Mesothelial cell of epicardium (in vitro differentiated cells): Measurements from ENCODE around the gene PCDHA12. TPM values are rescaled to one million over a fixed set of nuclear protein-coding genes. Genes with fewer than 3 reads are reported as not detected.
A peak's percentile ranks its signal among the peaks of the same experiment; 100 is the strongest.

ENCODE experiments used
- DNase-seq, 2 experiments: peaks; one replicate each; pipeline ENCODE4 v3.0.0; 2021; ENCODE audit warnings: low spot score in 2 of 2; ENCODE audit not compliant: unreplicated experiment in 2 of 2
- H3K27ac Mint-ChIP-seq: 2 replicates; pipeline ENCODE4 v1.8.0; 2021; ENCODE audit warnings: mixed read lengths
- H3K27me3 Mint-ChIP-seq: 2 replicates; pipeline ENCODE4 v1.8.0; 2021; ENCODE audit warnings: low read depth, mixed read lengths
- H3K36me3 Mint-ChIP-seq: 2 replicates; pipeline ENCODE4 v1.8.0; 2021; ENCODE audit warnings: mixed read lengths
- H3K4me1 Mint-ChIP-seq: 2 replicates; pipeline ENCODE4 v1.8.0; 2021; ENCODE audit warnings: mixed read lengths
- H3K4me3 Mint-ChIP-seq: 2 replicates; pipeline ENCODE4 v1.8.0; 2021; ENCODE audit warnings: mild to moderate bottlenecking, moderate library complexity, mixed read lengths
- H3K9me3 Mint-ChIP-seq: 2 replicates; pipeline ENCODE4 v1.8.0; 2021; ENCODE audit warnings: mixed read lengths
- total RNA-seq: library from RNA; stranded (reverse); gene quantifications from 3 replicates; pipeline ENCODE4 v1.2.1, GENCODE V29; 2021
- TF ChIP-seq, protein P1 (sequence below): fragments of 200-600 bp; sonication (generic); IDR thresholded peaks from one replicate; pipeline ENCODE4 v1.5.0; 2021; ENCODE audit warnings: antibody characterized with exemption; ENCODE audit not compliant: unreplicated experiment

PCDHA12 gene
- total RNA-seq, 1 donor from 2014 or later = 22.5 TPM

DNA sequence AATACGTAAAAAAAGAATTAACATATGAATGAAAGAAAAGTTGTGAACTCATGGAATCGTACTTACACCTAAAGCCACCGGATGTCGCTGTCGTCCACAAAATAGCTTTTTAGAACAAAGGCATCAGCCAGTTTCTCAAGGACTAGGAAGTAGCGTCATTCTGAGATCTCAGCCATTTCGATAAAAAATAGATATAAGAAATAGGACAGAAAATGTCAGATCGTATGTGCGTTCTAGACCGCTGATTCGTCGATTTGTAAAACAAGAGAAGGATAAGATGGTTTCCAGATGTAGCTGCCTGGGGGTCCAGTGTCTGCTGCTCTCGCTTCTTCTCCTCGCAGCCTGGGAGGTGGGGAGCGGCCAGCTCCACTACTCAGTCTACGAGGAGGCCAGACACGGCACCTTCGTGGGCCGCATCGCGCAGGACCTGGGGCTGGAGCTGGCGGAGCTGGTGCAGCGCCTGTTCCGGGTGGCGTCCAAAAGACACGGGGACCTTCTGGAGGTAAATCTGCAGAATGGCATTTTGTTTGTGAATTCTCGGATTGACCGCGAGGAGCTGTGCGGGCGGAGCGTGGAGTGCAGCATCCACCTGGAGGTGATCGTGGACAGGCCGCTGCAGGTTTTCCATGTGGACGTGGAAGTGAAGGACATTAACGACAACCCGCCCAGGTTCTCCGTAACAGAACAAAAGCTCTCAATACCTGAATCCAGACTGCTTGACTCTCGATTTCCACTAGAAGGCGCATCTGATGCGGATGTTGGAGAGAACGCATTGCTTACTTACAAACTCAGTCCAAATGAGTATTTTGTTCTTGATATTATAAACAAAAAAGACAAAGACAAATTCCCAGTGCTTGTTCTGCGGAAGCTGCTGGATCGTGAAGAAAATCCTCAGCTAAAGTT, 19.1 kb upstream of the PCDHA12 start, which contains the start of gene PCDHA10:
Gene PCDHA10 (plus strand): TSS at position 126 of the 903 bp plus-strand sequence. CDS start 152 bp downstream, at position 278.
- H3K4me3 Mint-ChIP-seq = peak within 1 kb of the TSS; percentile 77
- peak within 1 kb of the TSS; percentile 93 for H3K27ac Mint-ChIP-seq
- peaks cover 56% of the 10 kb centered on the region for H3K36me3 Mint-ChIP-seq
- peaks cover 9% of the 10 kb centered on the region for H3K4me1 Mint-ChIP-seq
- TF ChIP-seq, protein P1, sequence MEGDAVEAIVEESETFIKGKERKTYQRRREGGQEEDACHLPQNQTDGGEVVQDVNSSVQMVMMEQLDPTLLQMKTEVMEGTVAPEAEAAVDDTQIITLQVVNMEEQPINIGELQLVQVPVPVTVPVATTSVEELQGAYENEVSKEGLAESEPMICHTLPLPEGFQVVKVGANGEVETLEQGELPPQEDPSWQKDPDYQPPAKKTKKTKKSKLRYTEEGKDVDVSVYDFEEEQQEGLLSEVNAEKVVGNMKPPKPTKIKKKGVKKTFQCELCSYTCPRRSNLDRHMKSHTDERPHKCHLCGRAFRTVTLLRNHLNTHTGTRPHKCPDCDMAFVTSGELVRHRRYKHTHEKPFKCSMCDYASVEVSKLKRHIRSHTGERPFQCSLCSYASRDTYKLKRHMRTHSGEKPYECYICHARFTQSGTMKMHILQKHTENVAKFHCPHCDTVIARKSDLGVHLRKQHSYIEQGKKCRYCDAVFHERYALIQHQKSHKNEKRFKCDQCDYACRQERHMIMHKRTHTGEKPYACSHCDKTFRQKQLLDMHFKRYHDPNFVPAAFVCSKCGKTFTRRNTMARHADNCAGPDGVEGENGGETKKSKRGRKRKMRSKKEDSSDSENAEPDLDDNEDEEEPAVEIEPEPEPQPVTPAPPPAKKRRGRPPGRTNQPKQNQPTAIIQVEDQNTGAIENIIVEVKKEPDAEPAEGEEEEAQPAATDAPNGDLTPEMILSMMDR = peak; percentile 25
- H3K27me3 Mint-ChIP-seq = no peaks in the 10 kb centered on the region
- no peak for DNase-seq
- peaks cover 34% of the 10 kb centered on the region for H3K9me3 Mint-ChIP-seq

DNA sequence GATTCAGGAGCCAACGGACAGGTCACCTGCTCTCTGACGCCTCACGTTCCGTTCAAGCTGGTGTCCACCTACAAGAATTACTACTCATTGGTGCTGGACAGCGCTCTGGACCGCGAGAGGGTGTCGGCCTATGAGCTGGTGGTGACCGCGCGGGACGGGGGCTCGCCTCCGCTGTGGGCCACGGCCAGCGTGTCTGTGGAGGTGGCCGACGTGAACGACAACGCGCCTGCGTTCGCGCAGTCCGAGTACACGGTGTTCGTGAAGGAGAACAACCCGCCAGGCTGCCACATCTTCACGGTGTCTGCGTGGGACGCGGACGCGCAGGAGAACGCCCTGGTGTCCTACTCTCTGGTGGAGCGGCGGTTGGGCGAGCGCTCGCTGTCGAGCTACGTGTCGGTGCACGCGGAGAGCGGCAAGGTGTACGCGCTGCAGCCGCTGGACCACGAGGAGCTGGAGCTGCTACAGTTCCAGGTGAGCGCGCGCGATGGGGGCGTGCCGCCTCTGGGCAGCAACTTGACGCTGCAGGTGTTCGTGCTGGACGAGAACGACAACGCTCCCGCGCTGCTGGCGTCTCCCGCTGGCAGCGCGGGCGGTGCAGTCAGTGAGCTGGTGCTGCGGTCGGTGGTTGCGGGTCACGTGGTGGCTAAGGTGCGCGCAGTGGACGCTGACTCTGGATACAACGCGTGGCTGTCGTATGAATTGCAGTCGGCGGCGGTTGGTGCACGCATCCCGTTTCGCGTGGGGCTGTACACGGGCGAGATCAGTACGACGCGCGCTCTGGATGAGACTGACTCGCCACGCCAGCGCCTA, 17.7 kb upstream of the PCDHA12 start:
- DNase-seq = no peak
- no peaks in the 10 kb centered on the region for H3K27me3 Mint-ChIP-seq
- TF ChIP-seq, protein P1 = no peak
- H3K9me3 Mint-ChIP-seq = peaks cover 44% of the 10 kb centered on the region
- no peak overlapping the region for H3K4me3 Mint-ChIP-seq
- no peak overlapping the region for H3K27ac Mint-ChIP-seq
- peaks cover 9% of the 10 kb centered on the region for H3K4me1 Mint-ChIP-seq
- H3K36me3 Mint-ChIP-seq = peaks cover 63% of the 10 kb centered on the region

DNA sequence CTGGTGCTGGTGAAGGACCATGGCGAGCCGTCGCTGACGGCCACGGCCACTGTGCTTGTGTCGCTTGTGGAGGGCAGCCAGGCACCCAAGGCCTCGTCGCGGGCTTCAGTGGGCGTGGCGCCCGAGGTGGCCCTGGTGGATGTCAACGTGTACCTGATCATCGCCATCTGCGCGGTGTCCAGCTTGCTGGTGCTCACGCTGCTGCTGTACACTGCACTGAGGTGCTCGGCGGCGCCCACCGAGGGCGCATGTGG, 17.2 kb upstream of the PCDHA12 start:
- no peak for DNase-seq
- Mint-ChIP-seq H3K27me3 (no peaks in the 10 kb centered on the region), H3K36me3 (peaks cover 66% of the 10 kb centered on the region), H3K27ac (no peak overlapping the region), H3K4me3 (no peak overlapping the region), H3K9me3 (peaks cover 42% of the 10 kb centered on the region), H3K4me1 (peaks cover 9% of the 10 kb centered on the region)
- TF ChIP-seq, protein P1 = no peak

DNA sequence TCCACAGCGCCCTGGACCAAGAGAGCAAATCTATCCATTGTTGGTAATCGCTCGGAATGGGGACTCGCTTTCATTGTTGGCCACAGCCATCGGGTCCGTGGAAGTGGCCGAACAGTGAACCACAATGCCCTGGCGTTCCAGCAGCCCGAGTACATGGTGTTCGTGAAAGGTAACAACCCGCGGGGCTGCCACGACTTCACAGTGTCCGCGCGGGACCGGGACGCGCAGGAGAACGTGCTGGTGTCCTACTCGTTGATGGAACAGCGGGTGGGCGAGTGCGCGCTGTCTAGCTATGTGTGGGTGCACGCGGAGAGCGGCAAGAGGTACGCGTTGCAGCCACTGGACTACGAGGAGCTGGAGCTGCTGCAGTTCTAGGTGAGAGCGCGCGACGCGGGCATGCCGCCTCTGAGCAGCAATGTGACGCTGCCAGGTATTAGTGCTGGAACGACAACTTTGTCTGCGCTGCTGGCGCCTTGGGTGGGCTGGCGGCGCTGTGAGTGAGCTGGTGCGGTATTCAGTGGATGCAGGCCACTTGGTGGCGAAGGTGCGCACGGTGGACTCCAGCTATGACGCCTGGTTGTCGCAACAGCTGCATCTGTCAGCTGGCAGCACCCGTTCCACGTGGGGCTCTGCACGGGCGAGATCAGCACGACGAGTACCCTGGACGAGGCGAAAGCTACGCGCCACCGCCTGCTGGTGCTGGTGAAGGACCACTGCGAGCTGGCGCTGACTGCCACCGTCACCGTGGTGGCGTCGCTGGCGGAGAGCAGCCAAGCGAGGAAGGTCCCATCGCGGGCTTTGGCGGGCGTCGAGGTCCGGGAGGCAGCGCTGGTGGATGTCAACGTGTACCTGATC, 12.4 kb upstream of the PCDHA12 start:
- DNase-seq = no peak
- peaks cover 65% of the 10 kb centered on the region for H3K36me3 Mint-ChIP-seq
- H3K4me3 Mint-ChIP-seq = no peak overlapping the region
- H3K27me3 Mint-ChIP-seq = no peaks in the 10 kb centered on the region
- H3K9me3 Mint-ChIP-seq = peaks cover 34% of the 10 kb centered on the region
- no peaks in the 10 kb centered on the region for H3K4me1 Mint-ChIP-seq
- H3K27ac Mint-ChIP-seq = no peak overlapping the region
- TF ChIP-seq, protein P1 = no peak
